Measurements from ENCODE around the gene ZNF276. TPM values are rescaled to one million over a fixed set of nuclear protein-coding genes. Genes with fewer than 3 reads are reported as not detected.
"Not testable (repeated sequence)": the region's sequence is repeated elsewhere in the genome, so short reads cannot be mapped to it uniquely, and the experiment has no call there.

The ZNF276 gene
- total RNA-seq, 3 donors from 2014 or later, result 19.2 to 48.5 (median 31.2) TPM

DNA sequence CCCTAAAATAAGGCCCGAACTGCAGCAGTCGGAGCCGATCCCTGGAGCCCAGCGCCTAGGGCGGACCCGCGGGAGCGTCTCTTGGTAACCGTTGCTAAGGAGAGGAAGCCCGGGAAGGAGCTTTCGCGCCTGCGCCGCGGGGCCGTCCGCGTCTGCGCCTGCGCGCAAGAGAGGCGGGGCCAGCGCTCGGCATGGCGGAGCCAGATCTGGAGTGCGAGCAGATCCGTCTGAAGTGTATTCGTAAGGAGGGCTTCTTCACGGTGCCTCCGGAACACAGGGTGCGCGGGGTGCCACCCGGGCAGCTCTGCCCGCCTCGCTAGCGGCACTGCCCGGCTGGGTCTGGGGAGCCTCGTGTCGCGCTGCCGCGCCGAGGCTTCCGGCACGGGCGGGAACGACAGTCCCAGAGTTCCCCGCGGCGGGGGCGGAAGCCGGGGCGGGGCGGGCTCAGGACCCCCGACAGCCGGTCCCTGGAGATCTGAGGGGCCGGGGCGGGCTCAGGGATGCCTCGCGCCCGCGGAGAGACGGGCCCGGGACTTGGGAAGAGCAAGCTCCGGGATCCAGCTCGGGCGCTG, 34.7 kb upstream of the ZNF276 start, which contains the start of gene CDK10:
TSS of gene CDK10 (plus strand) at position 170 of the 572 bp plus-strand sequence. CDS start at position 192, 22 bp downstream.
- intact Hi-C loops (cut with DNase I; ENCODE audit: low total_unique reads), result no loop called here
- DNase-seq (ENCODE audit: low spot score in 2 of 2), result peak; percentile 77 to 86
- peaks cover 7% of the 10 kb centered on the region in 2 donors for H3K4me1 ChIP-seq
- H3K27me3 ChIP-seq, result no peaks in the 10 kb centered on the region
- H3K36me3 ChIP-seq, result no peaks in the 10 kb centered on the region
- TF ChIP-seq POLR2AphosphoS5 (IDR thresholded peaks at IDR 0.05) (peak; percentile 73 to 90 (median 74)), POLR2A (IDR thresholded peaks at IDR 0.05) (peak; percentile 51)
- TF ChIP-seq, protein P1, sequence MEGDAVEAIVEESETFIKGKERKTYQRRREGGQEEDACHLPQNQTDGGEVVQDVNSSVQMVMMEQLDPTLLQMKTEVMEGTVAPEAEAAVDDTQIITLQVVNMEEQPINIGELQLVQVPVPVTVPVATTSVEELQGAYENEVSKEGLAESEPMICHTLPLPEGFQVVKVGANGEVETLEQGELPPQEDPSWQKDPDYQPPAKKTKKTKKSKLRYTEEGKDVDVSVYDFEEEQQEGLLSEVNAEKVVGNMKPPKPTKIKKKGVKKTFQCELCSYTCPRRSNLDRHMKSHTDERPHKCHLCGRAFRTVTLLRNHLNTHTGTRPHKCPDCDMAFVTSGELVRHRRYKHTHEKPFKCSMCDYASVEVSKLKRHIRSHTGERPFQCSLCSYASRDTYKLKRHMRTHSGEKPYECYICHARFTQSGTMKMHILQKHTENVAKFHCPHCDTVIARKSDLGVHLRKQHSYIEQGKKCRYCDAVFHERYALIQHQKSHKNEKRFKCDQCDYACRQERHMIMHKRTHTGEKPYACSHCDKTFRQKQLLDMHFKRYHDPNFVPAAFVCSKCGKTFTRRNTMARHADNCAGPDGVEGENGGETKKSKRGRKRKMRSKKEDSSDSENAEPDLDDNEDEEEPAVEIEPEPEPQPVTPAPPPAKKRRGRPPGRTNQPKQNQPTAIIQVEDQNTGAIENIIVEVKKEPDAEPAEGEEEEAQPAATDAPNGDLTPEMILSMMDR (IDR thresholded peaks at IDR 0.05), result no peak
- H3K27ac ChIP-seq, result peak within 1 kb of the TSS; percentile 77 to 93
- H3K4me3 ChIP-seq, result peak within 1 kb of the TSS; percentile 76 to 87 (median 77)
- no peaks in the 10 kb centered on the region for H3K9me3 ChIP-seq

DNA sequence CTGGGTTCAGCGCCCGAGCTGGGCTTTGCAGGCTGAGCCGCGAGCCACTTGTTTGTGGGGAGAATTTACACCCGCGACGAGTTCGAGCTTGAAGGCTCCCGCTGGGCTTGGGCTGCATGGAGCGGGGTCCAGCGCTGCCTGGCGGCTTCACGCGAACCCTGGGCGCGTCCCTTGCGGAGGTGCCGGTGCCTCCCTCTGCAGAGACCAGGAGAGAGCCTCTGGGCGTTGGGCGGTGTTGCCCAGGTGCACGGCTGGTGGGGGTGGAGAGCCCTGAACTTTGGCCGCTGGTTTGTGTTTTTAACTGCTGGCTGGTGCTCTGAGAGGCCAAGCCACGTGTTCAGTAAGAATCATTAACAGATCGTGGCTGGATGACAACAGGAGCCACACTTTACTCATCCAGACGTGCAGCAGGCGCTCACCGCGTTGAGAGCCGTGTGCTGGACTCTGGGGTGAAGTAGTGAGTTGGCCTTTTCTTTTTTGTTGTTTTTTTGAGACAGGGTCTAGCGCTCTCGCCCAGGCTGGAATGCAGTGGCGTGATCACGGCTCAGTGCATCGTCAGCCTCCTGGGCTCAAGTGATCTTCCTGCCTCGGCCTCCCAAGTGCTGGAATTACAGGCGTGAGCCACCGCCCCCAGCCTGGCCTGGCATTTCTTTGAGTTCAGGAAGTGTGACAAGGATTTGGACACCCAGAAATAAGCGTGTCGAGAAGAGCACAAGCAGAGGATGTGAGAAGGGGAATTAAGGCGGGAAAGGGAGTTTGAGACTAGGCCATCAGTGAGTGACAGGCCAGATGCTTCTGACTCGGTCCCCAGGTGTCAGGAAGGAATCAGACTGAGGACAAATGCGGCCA, 34.0 kb upstream of the ZNF276 start:
- H3K36me3 ChIP-seq, result no peaks in the 10 kb centered on the region
- H3K4me3 ChIP-seq, result peak overlapping the region; percentile 76 to 87 (median 77)
- peaks cover 7% of the 10 kb centered on the region in 2 donors for H3K4me1 ChIP-seq
- intact Hi-C loops (cut with DNase I; ENCODE audit: low total_unique reads), result no loop called here
- TF ChIP-seq, protein P1 (IDR thresholded peaks at IDR 0.05), result no peak
- TF ChIP-seq POLR2AphosphoS5 (IDR thresholded peaks at IDR 0.05), result no peak
- TF ChIP-seq POLR2A (IDR thresholded peaks at IDR 0.05), result no peak
- no peaks in the 10 kb centered on the region for H3K27me3 ChIP-seq
- peak overlapping the region; percentile 77 to 93 for H3K27ac ChIP-seq
- no peak for DNase-seq (ENCODE audit: low spot score in 2 of 2)
- no peaks in the 10 kb centered on the region for H3K9me3 ChIP-seq

DNA sequence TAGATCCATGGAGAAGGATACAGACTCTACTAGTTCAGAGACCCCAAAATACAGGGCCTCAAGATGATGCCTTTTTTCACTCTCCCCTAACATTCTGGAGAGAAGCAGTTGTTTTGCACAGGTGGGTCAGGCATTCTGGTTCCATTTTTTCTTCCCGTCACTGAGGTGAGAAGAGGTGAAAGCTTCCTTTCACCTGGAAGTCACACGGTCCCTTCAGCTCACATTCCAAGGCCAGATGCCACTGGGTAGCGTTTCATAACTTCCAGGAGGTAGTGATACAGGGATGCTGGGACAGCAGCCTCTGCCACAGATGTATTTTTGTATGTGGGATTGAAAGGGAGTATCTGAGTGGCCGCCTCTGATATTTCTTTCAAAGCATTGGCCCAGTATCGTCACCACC, 32.9 kb upstream of the ZNF276 start:
- intact Hi-C loops (cut with DNase I; ENCODE audit: low total_unique reads), result no loop called here

DNA sequence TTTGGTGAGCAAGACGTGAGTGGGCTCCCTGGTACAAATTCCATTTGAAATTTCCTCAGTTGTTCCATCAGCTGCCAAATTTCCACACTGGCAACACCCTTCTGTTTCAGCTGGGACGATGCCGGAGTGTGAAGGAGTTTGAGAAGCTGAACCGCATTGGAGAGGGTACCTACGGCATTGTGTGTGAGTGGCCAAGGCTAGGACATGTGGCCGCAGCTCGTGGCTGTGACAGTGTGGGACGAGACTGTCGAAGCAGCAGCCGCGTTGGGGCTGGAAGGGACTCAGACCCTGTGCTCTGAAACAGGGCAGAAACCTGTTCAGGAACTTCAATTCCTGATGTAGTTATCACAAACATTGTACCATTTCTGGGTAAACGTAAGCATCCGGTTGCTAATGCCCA, 32.2 kb upstream of the ZNF276 start:
- H3K4me3 ChIP-seq, result no peak overlapping the region
- TF ChIP-seq, protein P1 (IDR thresholded peaks at IDR 0.05), result no peak
- no peak for TF ChIP-seq POLR2AphosphoS5 (IDR thresholded peaks at IDR 0.05)
- no peak for TF ChIP-seq POLR2A (IDR thresholded peaks at IDR 0.05)
- H3K27me3 ChIP-seq, result no peaks in the 10 kb centered on the region
- no peak overlapping the region for H3K27ac ChIP-seq
- intact Hi-C loops (cut with DNase I; ENCODE audit: low total_unique reads), result no loop called here
- peaks cover 7% of the 10 kb centered on the region in 2 donors for H3K4me1 ChIP-seq
- DNase-seq (ENCODE audit: low spot score in 2 of 2), result no peak
- H3K36me3 ChIP-seq, result no peaks in the 10 kb centered on the region
- no peaks in the 10 kb centered on the region for H3K9me3 ChIP-seq

More for the DNA sequence above, 32.9 kb upstream of the ZNF276 start:
- Histone ChIP-seq H3K36me3 (no peaks in the 10 kb centered on the region), H3K4me1 (peaks cover 7% of the 10 kb centered on the region in 2 donors), H3K27ac (no peak overlapping the region), H3K27me3 (no peaks in the 10 kb centered on the region), H3K4me3 (no peak overlapping the region), H3K9me3 (no peaks in the 10 kb centered on the region)
- no peak for DNase-seq (ENCODE audit: low spot score in 2 of 2)
- TF ChIP-seq, protein P1 (IDR thresholded peaks at IDR 0.05), result no peak
- TF ChIP-seq POLR2AphosphoS5 (IDR thresholded peaks at IDR 0.05), result no peak
- TF ChIP-seq POLR2A (IDR thresholded peaks at IDR 0.05), result no peak

DNA sequence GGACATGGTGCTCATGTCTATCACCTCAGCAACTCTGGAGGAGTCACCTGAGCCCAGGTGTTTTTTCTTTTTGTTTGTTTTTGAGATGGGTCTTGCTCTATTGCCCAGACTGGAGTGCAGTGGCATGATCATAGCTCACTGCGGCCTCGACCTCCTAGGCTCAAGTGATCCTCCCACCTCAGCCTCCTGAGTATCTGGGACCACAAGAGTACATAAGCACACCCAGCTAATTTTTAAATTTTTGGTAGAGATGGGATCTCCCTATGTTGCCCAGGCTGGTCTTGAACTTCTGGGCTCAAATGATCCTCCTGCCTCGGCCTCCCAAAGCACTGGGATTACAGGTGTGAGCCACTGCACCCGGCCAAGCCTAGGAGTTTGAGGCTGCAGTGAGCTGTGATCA, 31.7 kb upstream of the ZNF276 start:
- H3K4me3 ChIP-seq; H3K4me1 ChIP-seq; H3K36me3 ChIP-seq; intact Hi-C loops (cut with DNase I; ENCODE audit: low total_unique reads); H3K27ac ChIP-seq; DNase-seq (ENCODE audit: low spot score in 2 of 2); H3K9me3 ChIP-seq; H3K27me3 ChIP-seq: not testable (repeated sequence)
